Activated B cell treated with CpG ODN at 0.5 μM for 24 hours (primary cell): ENCODE measurements around the gene ELL2. TPM values are rescaled to one million over a fixed set of nuclear protein-coding genes. Genes with fewer than 3 reads are reported as not detected.

ENCODE experiments used
- ATAC-seq: fragments of 200-7000 bp; cut with Tn5 transposase; one replicate; pipeline ENCODE4 v1.10.0; 2021; ENCODE audit warnings: low read depth, mild to moderate bottlenecking, moderate library complexity
- CTCF ChIA-PET: fragments of 350-600 bp; sonication (Branson Sonifier 250); formaldehyde crosslinking; loops from one replicate; lab custom pipeline; 2021; ENCODE audit warnings: antibody characterized with exemption; lab: Charles Lee
- POLR2A ChIA-PET: fragments of 350-600 bp; sonication (Branson Sonifier 250); formaldehyde crosslinking; loops from one replicate; lab custom pipeline; 2021; ENCODE audit warnings: antibody characterized with exemption; lab: Charles Lee
- DNase-seq: peaks from one replicate; pipeline ENCODE4 v3.0.0; 2022
- H3K27ac Mint-ChIP-seq: one replicate; pipeline ENCODE4 v1.8.0; 2020; ENCODE audit warnings: mixed read lengths
- H3K27me3 Mint-ChIP-seq: one replicate; pipeline ENCODE4 v1.8.0; 2021; ENCODE audit warnings: mixed read lengths
- H3K36me3 Mint-ChIP-seq: one replicate; pipeline ENCODE4 v1.8.0; 2021; ENCODE audit warnings: low read depth, mixed read lengths
- H3K4me1 Mint-ChIP-seq: one replicate; pipeline ENCODE4 v1.8.0; 2021; ENCODE audit warnings: mixed read lengths
- H3K4me3 Mint-ChIP-seq: one replicate; pipeline ENCODE4 v1.8.0; 2020; ENCODE audit warnings: mild to moderate bottlenecking, mixed read lengths
- H3K9me3 Mint-ChIP-seq: one replicate; pipeline ENCODE4 v1.8.0; 2020; ENCODE audit warnings: mixed read lengths
- CTCF ChIP-seq: fragments of 200-600 bp; IDR thresholded peaks from one replicate; pipeline ENCODE4 v1.8.0; 2022; ENCODE audit warnings: antibody characterized with exemption, mild to moderate bottlenecking
- intact Hi-C: fragments of 100-400 bp; cut with micrococcal nuclease; formaldehyde crosslinking; loops from one replicate; pipeline ENCODE4 v1.15.1; 2024
- total RNA-seq: library from RNA; stranded (reverse); gene quantifications from 2 replicates; pipeline ENCODE4 v1.2.3, GENCODE V29; 2022

The ELL2 gene
- total RNA-seq, 1 donor from 2014 or later, result 56.0 TPM

- ChIA-PET CTCF (no interaction called here), POLR2A (no interaction called here)
- TF ChIP-seq CTCF, result no peak
- Mint-ChIP-seq H3K27ac (no peak overlapping the region), H3K4me1 (no peaks in the 10 kb centered on the region), H3K36me3 (no peaks in the 10 kb centered on the region), H3K9me3 (no peaks in the 10 kb centered on the region), H3K4me3 (no peak overlapping the region), H3K27me3 (no peaks in the 10 kb centered on the region)
- intact Hi-C loops, result no loop called here
- DNase-seq (no peak), ATAC-seq (no peak)
These were observed 84.9 kb downstream of the ELL2 start for GRCh38 chr5:95876782-95877181.

- Mint-ChIP-seq H3K4me1 (peaks cover 19% of the 10 kb centered on the region), H3K27me3 (no peaks in the 10 kb centered on the region), H3K36me3 (no peaks in the 10 kb centered on the region), H3K4me3 (no peak overlapping the region), H3K9me3 (no peaks in the 10 kb centered on the region), H3K27ac (no peak overlapping the region)
- CTCF ChIA-PET, result no interaction called here
- no peak for TF ChIP-seq CTCF
- DNase-seq (no peak), ATAC-seq (no peak)
- POLR2A ChIA-PET, result interaction anchor here (0.6 kb wide), 1 partner anchor 49 kb away, joined by 3 read pairs; no protein-coding TSS in a partner anchor
- intact Hi-C loops, result no loop called here
These were observed 87.4 kb downstream of the ELL2 start for GRCh38 chr5:95874246-95874645.

- TF ChIP-seq CTCF, result no peak
- H3K36me3 Mint-ChIP-seq, result no peaks in the 10 kb centered on the region
- peaks cover 27% of the 10 kb centered on the region for H3K4me1 Mint-ChIP-seq
- H3K27me3 Mint-ChIP-seq, result no peaks in the 10 kb centered on the region
- H3K9me3 Mint-ChIP-seq, result no peaks in the 10 kb centered on the region
- intact Hi-C loops, result no loop called here
- ATAC-seq, result no peak
- DNase-seq, result no peak
- no peak overlapping the region for H3K27ac Mint-ChIP-seq
- CTCF ChIA-PET, result no interaction called here
- POLR2A ChIA-PET, result no interaction called here
- no peak overlapping the region for H3K4me3 Mint-ChIP-seq
These were observed 88.3 kb downstream of the ELL2 start for GRCh38 chr5:95873351-95873750.

DNA sequence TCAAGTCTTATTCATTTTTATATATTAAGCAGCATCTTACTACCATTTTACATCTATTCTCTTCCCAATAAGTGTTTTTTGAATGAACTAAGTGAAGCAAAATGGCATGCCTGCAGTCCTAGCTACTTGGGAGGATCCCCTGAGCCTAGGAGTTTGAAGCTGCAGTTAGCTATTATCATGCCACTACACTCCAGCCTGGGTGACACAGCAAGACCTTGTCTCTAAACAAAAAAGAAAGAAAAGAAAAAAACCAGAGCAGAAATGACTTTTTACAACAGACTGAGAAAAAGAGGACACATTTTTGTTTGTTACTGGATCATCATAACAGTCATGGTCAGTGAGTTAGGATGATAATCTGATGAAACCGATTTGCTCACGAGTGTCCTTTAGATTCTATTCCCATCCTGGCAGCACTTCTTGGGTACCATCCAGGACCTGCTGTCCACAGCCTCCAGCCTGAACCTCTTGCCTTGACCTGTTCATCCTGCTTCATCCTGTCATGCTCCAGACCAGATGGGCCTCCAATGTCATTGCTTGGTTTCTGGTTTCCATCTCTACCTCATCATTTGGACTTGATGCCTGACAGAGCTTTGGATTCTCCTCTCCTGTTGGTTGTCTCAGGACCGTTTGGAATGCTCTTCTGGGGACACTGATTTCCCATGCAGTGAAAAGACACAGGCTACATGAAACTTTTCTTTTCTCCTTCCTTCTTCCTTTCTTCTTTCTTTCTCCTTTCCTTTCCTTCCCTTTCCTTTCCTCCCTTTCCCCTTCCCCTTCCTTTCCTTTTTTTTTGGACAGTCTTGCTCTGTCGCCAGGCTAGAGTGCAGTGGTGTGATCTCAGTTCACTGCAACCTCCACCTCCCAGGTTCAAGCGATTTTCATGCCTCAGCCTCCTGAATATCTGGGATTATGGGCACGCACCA lies 89.0 kb downstream of the ELL2 start:
- ATAC-seq, result no peak
- no peak overlapping the region for H3K27ac Mint-ChIP-seq

More for the DNA sequence above, 89.0 kb downstream of the ELL2 start:
- Mint-ChIP-seq H3K9me3 (no peaks in the 10 kb centered on the region), H3K4me1 (peaks cover 27% of the 10 kb centered on the region), H3K27me3 (no peaks in the 10 kb centered on the region), H3K36me3 (no peaks in the 10 kb centered on the region), H3K4me3 (no peak overlapping the region)
- ChIA-PET CTCF (interaction anchor here (1.7 kb wide), 1 partner anchor 11 kb away, joined by 4 read pairs; no protein-coding TSS in a partner anchor), POLR2A (no interaction called here)
- DNase-seq, result no peak
- TF ChIP-seq CTCF, result no peak
- intact Hi-C loops, result no loop called here
